Stimulated activated CD4-positive, alpha-beta T cell treated with anti-CD3 and anti-CD28 coated beads, Interleukin-2, amount 100 ng/mL, for 24 hours (primary cell): ENCODE results near the gene CCDC87.
"Not testable (repeated sequence)": the region's sequence is repeated elsewhere in the genome, so short reads cannot be mapped to it uniquely, and the experiment has no call there.

Source experiments
- DNase-seq, 2 donors: peaks; one replicate each; pipeline ENCODE4 v3.0.0-alpha.2; 2020

Gene CCDC87

GRCh38 chr11:66592457-66593302, at the start of gene CCDC87, which contains the start of gene CCS:
CCDC87 (minus strand) TSS chr11:66593063; CDS start chr11:66593015, 48 bp downstream.
CCS (plus strand) TSS chr11:66593185; CDS start chr11:66593262, 77 bp downstream.
- DNase-seq = peak; percentile 99

GRCh38 chr11:66641834-66642233, 49.0 kb upstream of the CCDC87 start:
- DNase-seq = no peak

- not testable (repeated sequence) for DNase-seq
These were observed 47.0 kb upstream of the CCDC87 start for GRCh38 chr11:66639814-66640340.

- DNase-seq = peak in 1 of 2 donors; percentile 50
These were observed 46.4 kb upstream of the CCDC87 start for GRCh38 chr11:66639066-66639813.

- DNase-seq = peak; percentile 91 to 95
These were observed 45.6 kb upstream of the CCDC87 start, which contains the start of gene RBM4 for GRCh38 chr11:66638177-66639065. RBM4 (plus strand) TSS chr11:66638703; CDS start chr11:66639712, 1,009 bp downstream.

GRCh38 chr11:66637557-66638176, 44.8 kb upstream of the CCDC87 start:
- peak in 1 of 2 donors; percentile 27 for DNase-seq

- no peak for DNase-seq
These were observed 43.5 kb upstream of the CCDC87 start for GRCh38 chr11:66636411-66636810.

- DNase-seq = no peak
These were observed 40.1 kb upstream of the CCDC87 start for GRCh38 chr11:66632952-66633351.

GRCh38 chr11:66631883-66632282, 39.0 kb upstream of the CCDC87 start:
- no peak for DNase-seq

- DNase-seq = no peak
These were observed 36.5 kb upstream of the CCDC87 start for GRCh38 chr11:66629356-66629755.

GRCh38 chr11:66628061-66628603, 35.3 kb upstream of the CCDC87 start:
- no peak for DNase-seq

GRCh38 chr11:66626926-66627325, 34.1 kb upstream of the CCDC87 start:
- DNase-seq = no peak

GRCh38 chr11:66626382-66626781, 33.5 kb upstream of the CCDC87 start:
- DNase-seq = no peak

GRCh38 chr11:66625752-66626149, 32.9 kb upstream of the CCDC87 start:
- DNase-seq = no peak

GRCh38 chr11:66625041-66625751, 32.3 kb upstream of the CCDC87 start:
- no peak for DNase-seq

- no peak for DNase-seq
These were observed 31.6 kb upstream of the CCDC87 start for GRCh38 chr11:66624450-66624849.

GRCh38 chr11:66619080-66619554, 26.3 kb upstream of the CCDC87 start:
- no peak for DNase-seq

GRCh38 chr11:66617155-66617834, 24.4 kb upstream of the CCDC87 start:
- DNase-seq = peak in 1 of 2 donors; percentile 26

GRCh38 chr11:66616379-66617154, 23.7 kb upstream of the CCDC87 start, which contains the start of gene RBM14:
RBM14 (plus strand) TSS chr11:66616630; CDS start chr11:66616721, 91 bp downstream.
- DNase-seq = peak; percentile 97 to 98
